HL-60/S4 treated with phorbol 12-myristate 13-acetate at 8.2 ng/mL for 4 days and 3 days (cell line): ENCODE measurements around the gene KRT5.
"Not testable (repeated sequence)": the region's sequence is repeated elsewhere in the genome, so short reads cannot be mapped to it uniquely, and the experiment has no call there.

Experiments
- in situ Hi-C: fragments of 300-500 bp; cut with MboI; formaldehyde crosslinking; loops from 2 replicates; pipeline ENCODE4 v1.15.0; 2022; ENCODE audit warnings: low sequenced_read_pairs

The KRT5 gene

GRCh38 chr12:52522346-52523011, 2.3 kb upstream of the KRT5 start:
- in situ Hi-C loops, result no loop called here

DNA sequence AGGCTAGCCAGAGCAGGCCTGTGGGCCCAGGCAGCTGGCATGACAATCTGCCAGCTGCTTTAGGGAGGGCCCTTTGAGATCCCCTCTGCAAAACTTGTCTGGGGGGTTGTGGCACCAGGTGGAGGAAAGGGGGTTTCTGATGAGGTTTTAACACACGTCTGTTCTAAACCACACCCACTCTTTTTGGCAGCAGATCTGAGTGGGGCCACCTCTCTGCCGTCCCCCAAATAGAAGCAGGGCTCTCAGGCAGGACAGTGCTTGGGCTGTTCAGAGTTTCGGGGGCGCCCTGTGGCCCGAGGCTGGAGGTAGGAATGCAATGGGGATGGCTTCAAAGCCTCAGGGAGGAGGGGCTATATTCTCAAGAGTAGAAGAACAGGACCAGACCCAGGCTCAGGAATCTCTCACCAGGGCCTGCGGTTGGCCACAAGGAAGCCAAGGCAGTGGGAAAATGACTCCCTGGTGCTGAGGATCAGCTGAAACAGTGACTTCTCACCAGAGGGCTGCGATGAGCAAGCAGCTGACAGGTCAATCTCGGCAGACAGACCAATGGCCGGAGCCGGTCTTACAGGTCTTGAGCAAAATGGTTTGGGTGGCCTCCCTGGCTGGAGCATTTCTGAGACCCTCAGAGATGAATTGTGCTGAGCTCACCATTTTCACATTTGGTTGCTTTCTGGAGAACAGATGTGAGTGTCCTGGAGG, 1.5 kb upstream of the KRT5 start:
- in situ Hi-C loops, result no loop called here

GRCh38 chr12:52521175-52521567, 977 bp upstream of the KRT5 start:
- in situ Hi-C loops, result no loop called here

GRCh38 chr12:52519387-52519703, 849 bp downstream of the KRT5 start:
- in situ Hi-C loops, result no loop called here

GRCh38 chr12:52518574-52519386, 1.4 kb downstream of the KRT5 start:
- in situ Hi-C loops, result no loop called here

DNA sequence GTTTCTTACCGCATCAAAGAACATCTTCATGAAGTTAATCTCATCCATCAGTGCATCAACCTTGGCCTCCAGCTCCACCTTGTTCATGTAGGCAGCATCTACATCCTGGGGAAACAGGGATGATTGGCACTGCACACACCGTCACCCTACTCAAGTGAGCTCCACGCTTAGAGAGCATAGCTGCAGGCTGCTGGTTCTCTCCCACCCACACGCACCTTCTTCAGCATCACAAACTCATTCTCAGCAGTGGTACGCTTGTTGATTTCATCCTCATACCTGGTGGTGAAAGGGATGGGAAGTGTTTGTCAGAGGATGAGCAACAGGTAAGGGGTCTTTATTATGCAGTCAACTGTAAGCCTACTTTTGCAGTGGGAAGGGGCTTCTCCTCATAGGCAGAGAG, 2.3 kb downstream of the KRT5 start:
- in situ Hi-C loops, result no loop called here

DNA sequence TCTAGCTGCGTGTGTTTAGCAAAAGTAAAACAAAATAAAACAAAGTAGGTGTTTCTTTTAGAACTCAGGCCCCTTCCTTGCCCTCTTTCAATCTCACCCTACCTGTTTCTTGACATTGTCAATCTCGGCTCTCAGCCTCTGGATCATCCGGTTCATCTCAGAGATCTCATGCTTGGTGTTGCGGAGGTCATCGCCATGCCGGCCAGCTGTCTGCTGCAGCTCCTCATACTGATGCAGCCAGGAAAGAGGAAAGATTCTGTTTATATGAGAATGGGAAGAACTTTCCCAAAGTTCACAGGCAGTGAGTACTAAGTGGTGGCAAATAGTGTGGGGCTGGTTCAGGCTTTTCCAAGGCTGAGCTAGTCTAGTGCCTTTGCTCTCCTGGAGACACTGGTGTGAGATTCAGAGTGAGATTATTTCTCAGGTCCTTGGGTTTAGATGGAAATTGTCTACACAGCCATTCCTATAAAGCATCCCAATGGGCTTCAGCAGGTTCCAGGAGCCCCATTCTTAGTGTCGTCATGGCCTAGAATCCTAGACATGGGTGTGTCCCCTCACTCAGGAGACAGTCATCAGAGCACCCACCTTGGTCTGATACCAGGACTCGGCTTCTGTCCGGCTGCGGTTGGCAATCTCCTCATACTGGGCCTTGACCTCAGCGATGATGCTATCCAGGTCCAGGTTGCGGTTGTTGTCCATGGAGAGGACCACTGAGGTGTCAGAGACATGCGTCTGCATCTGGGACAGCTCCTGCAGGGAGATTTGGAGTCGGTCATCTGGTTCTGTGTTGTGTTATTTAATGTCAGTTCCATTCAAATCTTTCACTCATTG, 3.0 kb downstream of the KRT5 start:
- in situ Hi-C loops, result no loop called here

- in situ Hi-C loops, result no loop called here
These were observed 4.0 kb downstream of the KRT5 start for GRCh38 chr12:52515927-52516831.

DNA sequence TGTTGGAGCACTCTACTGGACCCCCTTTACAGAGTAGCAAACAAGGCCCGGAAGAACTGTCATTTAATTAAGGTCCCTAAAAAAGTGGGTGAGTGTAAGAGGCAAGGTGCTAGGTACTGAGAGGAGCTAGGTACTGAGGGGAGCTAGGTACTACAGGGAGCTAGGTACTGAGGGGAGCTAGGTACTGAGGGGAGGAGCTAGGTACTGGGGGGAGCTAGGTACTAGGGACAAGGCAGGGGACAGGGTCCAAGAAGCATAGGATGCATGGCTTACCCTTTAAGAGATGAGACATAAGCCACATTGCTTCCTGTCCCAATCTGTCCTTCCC, 4.9 kb downstream of the KRT5 start:
- in situ Hi-C loops, result no loop called here

DNA sequence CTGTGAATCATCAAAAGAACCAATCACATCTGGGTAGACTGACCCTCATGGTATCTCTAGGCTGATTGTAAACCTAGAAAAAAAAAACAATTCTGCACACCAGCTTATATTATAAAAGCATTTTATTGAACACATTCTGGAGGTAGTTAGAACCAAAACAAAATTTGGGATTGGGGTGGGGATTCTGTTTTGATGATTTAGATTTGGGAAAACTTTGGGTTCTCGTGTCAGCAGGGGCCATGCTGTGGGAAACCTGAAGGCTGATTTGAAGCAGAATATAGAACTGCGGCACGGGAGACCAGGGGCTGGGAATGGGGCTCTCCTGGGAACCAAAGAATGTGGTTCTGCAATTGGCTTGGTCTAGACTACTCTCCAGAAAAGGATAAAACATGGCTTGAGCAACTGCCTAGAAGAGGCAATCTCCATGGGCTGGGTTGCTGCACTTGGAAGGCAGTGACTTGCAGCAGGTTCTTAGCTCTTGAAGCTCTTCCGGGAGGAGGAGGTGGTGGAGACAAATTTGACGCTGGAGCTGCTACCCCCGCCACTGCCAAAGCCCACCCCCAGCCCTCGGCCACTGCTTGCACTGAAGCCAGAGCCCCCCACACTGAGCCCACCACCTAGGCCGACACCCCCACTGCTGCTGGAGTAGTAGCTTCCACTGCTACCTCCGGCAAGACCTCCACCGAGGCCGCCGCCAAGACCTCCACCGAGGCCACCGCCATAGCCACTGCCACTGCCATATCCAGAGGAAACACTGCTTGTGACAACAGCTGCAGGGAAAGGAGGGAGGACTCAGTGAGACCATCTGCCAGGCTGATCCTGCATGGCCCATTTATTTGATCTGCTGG, 5.5 kb downstream of the KRT5 start:
- in situ Hi-C loops, result no loop called here

- in situ Hi-C loops, result no loop called here
These were observed 6.5 kb downstream of the KRT5 start for GRCh38 chr12:52513736-52514135.

DNA sequence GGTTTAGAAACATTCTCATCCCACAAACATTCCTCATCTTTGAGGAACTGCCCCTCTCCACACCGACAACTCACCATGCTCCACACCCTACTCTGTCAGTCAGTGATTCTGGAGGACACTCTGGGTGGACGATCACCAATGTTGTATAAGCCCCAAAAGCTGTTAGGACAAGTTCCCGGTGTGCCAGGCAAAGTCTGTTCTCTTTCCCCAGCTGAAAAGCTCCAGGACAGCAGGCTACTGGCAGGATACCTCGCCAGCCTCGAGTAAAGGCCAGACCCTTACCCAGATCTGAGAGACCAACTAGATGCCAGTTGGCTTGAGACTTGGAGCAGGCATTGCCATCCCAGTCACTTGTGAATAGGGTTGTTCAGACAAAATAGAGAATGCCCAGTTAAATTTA, 12.0 kb downstream of the KRT5 start:
- in situ Hi-C loops, result no loop called here

DNA sequence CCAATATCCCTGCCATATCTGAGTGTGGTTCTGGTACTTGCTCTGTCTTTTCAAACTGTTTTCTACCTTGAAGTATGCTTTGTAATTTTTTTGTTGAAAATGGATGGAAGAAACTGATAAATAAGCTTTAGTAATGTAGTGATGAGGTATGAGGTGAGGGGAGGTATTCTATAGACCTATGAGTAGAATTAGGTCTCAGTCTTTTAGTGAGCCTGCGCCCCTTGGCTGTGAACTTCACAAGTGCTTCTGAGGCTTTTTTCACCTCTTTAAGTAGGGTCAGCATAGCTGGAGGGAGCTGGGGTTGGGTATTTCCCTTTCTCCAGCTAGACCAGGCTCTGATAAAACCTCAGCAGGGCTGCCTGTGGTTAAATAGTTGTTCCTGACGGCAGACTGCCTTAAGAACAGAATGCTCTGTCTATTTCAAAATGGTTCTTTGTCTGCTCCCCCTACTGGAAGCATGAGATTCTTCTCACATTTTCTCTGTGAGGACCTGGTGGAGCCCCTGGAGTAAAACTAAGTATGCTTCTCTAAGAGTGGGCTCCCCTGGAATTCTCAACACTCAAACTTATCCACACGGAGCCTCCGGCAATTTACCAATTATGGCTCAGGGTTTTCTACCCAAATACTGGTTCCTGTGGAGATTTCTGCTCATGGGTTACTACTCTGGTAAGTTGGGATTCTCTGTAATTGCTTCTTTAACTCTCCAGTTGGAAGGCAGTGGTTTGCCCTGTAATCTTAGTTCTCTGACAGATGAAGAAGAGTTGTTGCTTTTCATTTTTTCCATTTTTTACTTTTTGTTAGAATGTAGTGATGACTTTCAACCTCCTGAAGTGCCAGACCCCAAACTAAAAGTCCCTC, 13.1 kb downstream of the KRT5 start:
- in situ Hi-C loops, result no loop called here

GRCh38 chr12:52502877-52503276, 17.3 kb downstream of the KRT5 start:
- in situ Hi-C loops, result no loop called here

- in situ Hi-C loops, result no loop called here
These were observed 18.7 kb downstream of the KRT5 start for GRCh38 chr12:52501490-52501889.

GRCh38 chr12:52500574-52500973, 19.6 kb downstream of the KRT5 start:
- in situ Hi-C loops, result not testable (repeated sequence)

DNA sequence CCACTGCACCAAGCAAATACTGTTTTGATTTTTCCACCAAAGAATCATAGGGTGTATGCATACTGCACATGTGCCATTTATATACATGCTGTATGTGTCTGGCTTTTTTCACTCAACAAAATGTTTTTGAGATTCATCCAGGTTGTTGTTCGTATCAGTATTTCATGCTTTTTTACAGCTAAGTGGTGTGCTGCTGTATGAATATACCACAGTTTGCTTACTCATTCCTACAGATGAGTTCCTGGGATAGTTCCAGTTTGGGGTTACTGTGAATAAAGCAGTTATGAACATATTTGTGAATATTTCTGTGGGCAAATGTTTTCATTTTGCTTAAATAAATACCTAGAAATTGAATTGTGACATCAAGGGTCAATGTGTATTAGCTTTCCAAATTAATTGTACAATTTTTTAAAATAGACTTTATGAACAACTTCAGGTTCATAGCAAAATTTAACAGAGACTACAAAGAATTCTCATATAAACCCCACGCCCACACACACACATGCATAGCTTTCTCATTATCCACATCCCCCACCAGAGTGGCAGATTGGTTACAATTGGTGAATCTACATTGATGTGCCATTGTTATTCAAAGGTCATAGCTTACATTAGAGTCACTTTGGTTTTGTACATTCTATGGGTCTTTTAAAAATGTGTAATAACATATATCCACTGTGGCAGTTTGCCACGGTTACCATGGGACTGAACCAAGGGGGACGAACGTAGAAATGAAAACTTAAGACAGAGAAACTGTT, 20.2 kb downstream of the KRT5 start:
- in situ Hi-C loops, result no loop called here

DNA sequence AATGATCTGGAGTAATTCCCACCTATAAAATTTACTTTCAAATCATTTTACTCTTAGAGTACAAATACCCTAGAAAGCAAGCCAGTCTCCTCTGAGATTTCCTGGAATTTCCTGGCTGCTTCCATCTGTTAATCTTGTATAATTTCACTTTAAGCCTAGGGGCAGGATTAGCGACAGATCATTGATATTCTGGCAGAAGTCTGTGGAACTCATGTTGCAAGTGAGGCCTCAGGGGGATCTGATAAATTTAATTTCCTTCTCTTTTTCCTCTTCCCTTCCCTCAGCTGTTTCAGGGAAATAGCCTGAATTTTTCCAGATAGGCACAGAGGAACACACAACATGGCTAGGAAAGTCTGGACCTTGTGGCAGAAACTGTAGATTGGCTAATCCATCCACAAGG, 21.2 kb downstream of the KRT5 start:
- in situ Hi-C loops, result no loop called here
